GM12874 (cell line): ENCODE results near the gene PLEKHG5.
A peak's percentile ranks its signal among the peaks of the same experiment; 100 is the strongest.

Experiments
- CTCF ChIP-seq: IDR thresholded peaks from 2 replicates; pipeline ENCODE4 v1.5.1; 2011; ENCODE audit warnings: low read depth, mild to moderate bottlenecking, control low read depth, low read length, moderate library complexity; ENCODE audit not compliant: insufficient read depth

The PLEKHG5 gene

GRCh38 chr1:6440198-6441126, 51.0 kb downstream of the PLEKHG5 start:
- TF ChIP-seq CTCF: peak; percentile 44; the same call in 1 of the 2 replicates

GRCh38 chr1:6438047-6438525, 53.4 kb downstream of the PLEKHG5 start:
- peak; percentile 90 for TF ChIP-seq CTCF

- 0 out of 2 replicates have a peak, but pooled peaks have one; percentile 12 for TF ChIP-seq CTCF
Measured at GRCh38 chr1:6437012-6437700, 54.3 kb downstream of the PLEKHG5 start.

GRCh38 chr1:6435547-6435946, 55.9 kb downstream of the PLEKHG5 start:
- no peak for TF ChIP-seq CTCF

- no peak for TF ChIP-seq CTCF
Measured at GRCh38 chr1:6435129-6435528, 56.3 kb downstream of the PLEKHG5 start.

GRCh38 chr1:6434186-6434585, 57.3 kb downstream of the PLEKHG5 start:
- no peak for TF ChIP-seq CTCF
